ENCODE results near the gene PKP4.

The PKP4 gene

DNA sequence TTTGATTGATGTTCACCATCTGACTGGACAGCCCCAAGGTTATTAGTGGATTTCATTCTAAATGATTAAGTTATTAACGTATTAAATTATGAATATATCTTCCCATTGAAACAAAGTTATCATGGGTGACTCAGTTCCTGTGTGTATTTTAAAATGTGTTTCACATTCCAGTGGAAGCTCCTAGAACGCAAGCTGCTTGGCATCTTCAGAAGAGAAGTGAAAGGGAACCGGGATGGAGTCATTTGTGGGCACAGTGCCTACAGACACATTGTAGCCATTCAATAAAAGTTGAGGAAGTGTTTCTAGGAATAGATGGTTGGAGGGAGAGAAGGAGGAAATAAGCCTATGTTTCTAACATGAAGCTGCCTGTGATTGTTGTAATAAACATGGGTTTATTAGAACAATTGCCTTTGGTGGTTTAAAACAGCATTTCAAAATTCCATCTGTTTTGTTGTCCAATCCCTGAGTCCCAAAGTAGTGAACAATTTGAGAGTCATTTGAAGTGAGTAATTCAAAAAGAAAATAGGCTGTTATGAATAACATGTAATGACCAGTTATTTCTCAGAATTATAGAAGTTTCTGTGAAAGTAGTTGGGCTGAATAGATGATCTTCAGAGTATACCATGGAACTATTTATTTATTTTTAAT, 143.5 kb downstream of the PKP4 start:
- DNase-seq: no peak

- DNase-seq: no peak
These were observed 145.3 kb downstream of the PKP4 start for GRCh38 chr2:158602027-158602426.

GRCh38 chr2:158603205-158603604, 146.5 kb downstream of the PKP4 start:
- no peak for DNase-seq

GRCh38 chr2:158603986-158604385, 147.2 kb downstream of the PKP4 start:
- no peak for DNase-seq

DNA sequence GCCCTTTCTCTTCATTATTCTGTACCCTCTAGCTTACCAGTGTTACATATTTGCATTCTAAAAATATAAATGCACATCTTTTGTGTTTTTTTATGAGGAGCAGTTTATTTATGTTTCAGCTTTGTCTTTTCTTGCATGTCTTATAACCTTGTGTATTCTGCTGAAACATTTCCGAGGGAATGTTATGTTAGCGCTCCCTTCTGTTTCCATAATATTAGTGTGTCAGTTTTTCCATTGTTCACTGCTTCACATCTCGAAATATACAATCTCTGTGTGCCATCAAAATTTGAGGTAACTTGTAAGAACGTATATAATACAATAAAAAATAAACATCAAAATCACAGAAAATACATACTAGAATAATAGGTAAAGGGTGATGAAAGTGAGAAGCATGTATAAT, 153.3 kb downstream of the PKP4 start:
- no peak for DNase-seq

GRCh38 chr2:158616480-158617000, 159.8 kb downstream of the PKP4 start:
- DNase-seq: no peak

DNA sequence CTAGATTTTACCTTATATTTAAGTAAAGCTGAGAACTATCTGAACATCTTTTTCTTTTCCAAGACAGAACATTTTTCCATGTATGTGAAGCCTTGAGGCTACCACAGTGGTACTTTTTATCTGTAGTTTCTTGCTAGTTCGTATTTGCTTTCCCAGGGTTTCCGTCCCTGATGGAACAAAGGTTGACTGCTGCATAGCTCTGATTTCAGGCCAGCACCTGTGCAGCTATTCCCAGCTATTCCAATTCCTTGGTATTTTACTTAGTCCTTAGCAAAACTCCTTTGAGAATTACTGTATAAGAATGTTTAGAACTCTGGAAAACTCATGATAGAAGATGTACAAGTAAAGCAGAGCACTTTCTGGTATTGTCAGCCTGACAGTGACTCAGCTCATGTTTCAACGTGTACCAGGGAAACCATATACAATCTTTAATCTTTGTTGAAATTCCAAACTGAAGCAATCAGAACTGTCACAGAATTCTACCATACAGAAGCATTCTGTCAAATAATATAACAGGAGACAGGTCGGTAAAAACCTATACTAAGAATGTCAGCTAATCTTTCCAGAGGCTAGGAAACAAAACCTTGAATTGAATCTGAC, 162.2 kb downstream of the PKP4 start:
- DNase-seq: no peak

DNA sequence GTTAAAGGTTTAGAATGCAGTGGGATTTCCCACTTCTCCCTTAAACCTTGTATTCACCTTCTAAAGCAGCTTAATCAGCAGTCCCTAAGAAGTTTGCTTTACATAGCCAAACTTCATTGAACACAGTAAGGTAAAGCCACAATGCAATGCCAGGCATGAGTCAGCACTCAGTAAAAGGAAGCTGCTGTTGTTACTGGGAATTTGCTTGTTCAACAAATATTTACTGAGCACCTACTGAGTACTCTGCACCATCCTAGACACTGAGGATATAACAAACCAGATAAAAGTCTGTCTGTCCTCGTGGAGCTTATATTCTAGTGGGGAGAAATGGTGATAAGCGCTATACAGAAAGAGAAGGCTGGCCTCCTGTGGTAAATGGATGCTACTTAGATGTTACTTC, 162.7 kb downstream of the PKP4 start:
- no peak for DNase-seq

GRCh38 chr2:158620656-158621055, 163.9 kb downstream of the PKP4 start:
- DNase-seq: no peak

GRCh38 chr2:158624071-158624667, 167.4 kb downstream of the PKP4 start:
- DNase-seq: no peak

- no peak for DNase-seq
These were observed 168.2 kb downstream of the PKP4 start for GRCh38 chr2:158624961-158625360.

GRCh38 chr2:158629116-158629515, 172.4 kb downstream of the PKP4 start:
- DNase-seq: no peak

DNA sequence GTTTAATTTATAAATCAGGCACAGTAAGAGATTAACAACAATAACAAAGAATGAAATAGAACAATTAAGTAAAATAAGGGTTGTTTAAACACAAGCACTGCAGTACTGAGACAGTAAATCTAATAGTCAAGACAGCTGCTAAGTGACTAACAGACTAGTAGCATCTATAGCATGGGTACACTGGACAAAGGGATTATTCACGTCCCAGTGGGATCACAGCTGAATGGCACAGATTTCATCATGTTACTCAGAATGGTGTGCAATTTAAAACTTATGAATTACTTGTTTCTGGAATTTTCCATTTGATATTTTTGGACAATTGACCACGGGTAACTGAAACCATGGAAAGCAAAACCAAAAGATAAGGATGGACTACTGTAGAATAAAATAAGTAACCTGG, 176.5 kb downstream of the PKP4 start:
- DNase-seq: no peak

GRCh38 chr2:158634627-158635026, 177.9 kb downstream of the PKP4 start:
- no peak for DNase-seq

DNA sequence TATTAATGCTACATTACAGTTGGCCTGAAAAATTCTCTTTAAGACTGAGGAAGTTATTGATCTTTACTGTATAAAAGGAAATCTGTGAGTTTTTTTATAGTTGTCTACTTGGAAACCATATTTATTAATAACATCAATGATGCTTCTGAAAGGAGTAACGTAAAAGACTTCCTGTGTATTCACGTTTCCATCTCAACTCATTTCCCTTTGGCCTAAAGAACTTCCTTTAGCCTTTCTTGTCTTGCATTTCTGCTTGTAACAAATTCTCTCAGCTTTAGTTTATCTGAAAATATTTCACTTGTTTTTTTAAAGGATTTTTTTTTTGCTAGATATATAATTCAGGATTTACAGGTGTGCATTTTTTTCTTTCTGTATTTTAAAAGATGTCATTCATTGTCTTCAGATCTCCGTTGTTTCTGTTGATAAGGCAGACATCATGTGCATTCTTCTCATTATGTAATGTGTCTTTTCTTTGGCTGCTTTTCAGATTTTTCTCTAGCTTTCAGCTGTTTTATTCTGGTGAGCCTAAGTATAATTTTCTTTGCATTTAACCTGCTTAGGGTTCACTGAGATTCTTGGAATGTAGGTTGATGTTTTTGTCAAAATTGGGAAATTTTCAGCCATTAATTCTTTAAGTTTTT, 179.3 kb downstream of the PKP4 start:
- no peak for DNase-seq

GRCh38 chr2:158637357-158637756, 180.6 kb downstream of the PKP4 start:
- no peak for DNase-seq

DNA sequence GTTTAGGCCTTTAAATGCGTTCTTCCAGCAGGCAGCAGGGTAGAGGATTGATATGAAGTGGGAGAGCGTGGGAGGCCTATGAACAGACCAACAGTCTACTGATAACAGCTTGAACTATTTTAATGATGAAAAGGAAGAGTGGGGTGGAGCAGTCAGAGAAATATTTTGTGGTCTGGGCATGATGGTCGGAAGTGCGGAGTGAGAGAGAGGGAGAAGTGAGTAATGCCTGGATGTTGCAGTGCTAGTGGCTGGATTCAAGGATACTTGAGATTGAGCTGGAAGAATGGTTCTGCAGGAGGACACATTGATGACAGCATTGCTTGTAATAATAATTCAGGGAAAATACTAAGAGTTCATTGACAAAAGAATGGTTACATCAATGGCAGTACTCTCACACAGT, 187.4 kb downstream of the PKP4 start:
- DNase-seq: no peak

- no peak for DNase-seq
These were observed 188.5 kb downstream of the PKP4 start for GRCh38 chr2:158645299-158645698.

- DNase-seq: no peak
These were observed 190.9 kb downstream of the PKP4 start for GRCh38 chr2:158647436-158648231.

DNA sequence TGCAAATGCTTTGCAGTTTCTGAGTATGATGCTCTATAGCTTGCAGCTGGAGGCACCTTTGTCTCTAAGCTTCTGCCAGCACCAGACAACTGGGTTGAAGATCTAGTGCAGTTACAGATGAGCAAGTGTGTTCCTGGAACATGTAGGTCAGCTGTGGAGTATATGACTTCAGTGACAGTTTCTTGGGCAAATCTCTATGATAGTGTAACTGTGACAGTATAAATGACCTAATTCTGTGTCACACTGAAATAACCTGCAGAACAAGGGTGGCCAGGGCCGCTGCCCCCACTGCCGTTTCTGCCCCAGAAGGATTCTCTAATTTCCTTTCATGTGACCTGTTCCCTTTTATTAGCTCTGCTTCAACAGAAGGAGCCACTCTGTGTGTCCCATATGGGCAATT, 193.1 kb downstream of the PKP4 start:
- DNase-seq: no peak

DNA sequence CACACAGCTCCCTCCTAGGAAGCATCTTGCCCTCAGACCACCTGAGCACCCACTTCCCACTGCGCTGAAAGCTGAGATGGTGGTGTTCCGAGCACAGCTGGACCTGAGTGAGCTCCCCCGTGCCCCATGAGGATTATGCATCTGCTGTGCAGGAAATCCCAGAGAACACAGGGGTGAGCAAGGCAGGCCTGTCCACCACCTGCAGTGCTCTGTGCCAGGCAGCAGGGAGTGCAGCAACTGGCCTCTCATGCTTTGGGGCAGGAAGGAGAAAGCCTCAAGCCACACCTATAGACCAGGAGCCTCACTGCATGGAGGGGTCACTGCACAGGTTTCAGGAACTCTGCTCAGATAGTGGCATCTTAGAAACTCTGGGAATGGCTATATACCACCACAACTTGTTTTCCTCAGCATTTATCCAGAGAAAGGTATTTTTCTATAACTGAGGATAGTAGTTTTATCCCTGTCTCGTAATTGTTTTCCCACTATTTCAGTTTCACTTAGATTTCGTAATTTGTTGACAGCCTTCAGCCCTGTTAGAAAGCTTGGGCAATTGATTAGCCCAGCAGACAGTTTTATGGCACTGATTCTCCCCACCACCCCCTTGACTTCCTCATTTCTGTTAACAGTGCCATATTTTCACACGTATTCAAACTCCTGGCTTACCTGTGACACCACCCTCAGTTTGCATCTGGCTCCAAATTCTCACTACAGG, 194.1 kb downstream of the PKP4 start:
- no peak for DNase-seq

DNA sequence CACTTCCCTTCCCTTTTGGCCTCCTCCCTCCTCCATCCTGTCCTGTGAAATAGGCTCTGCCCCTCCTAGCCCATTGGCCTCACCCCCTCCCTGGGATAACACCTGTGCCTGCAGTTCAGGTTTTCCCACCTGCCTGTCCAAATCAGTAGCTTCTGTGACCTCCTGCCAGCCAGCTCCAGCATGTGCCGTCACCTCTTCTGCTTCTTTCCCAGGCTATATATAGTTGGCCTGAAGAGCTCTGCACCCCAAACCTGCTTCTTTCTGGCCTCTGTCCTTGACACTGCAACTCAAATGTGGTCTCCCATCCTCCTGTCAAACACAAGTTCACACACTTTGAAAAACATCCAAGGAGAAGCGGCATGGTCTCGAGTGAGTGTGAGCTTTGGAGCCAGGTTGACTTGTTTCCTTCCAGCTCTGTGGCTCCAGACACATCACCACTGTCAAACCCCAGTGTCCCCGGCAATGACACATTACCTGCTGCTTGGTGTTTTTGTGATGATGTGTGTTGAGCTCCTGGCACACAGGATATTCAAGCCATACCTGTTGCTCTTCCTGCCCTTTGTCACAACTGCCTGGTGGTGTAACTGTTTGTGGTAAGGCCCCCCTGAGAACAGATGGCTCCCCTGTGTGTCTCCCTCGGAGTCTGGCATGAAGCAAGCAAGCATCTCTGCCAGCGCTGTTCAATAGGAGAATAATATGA, 194.8 kb downstream of the PKP4 start:
- no peak for DNase-seq

All from CD4-positive, alpha-beta T cell treated with Interleukin-10 for 1 hour (primary cell).